ENCODE results near the gene EFCAB14.
"Not testable (repeated sequence)": the region's sequence is repeated elsewhere in the genome, so short reads cannot be mapped to it uniquely, and the experiment has no call there.

EFCAB14 gene

DNA sequence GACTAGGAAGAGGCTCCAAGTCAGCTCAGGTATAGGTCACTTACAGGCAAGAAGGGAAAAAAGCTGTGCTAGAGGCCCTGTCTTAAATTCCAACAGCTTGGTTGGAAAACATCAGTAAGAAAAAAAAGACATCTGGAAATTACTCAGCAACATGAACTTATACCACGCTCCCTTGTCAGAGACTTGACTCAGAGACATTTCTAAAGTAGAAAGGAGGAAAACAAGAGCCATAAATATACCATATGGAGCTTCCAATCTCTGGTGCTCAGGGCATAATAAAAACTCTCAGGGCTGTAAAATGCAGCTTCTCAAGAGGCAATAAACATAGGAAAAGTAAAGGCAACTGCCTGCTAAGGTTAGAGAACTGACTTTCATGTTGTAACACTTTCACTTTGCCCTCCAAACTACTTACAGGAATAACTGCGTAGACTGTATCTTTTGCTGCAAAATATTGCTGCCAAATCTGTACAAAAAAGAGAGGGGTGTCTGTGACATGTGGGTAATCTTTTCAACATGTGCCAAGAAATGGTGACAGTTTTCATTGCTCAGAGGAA, 65.4 kb downstream of the EFCAB14 start:
- no peak for DNase-seq (ENCODE audit: low spot score)

DNA sequence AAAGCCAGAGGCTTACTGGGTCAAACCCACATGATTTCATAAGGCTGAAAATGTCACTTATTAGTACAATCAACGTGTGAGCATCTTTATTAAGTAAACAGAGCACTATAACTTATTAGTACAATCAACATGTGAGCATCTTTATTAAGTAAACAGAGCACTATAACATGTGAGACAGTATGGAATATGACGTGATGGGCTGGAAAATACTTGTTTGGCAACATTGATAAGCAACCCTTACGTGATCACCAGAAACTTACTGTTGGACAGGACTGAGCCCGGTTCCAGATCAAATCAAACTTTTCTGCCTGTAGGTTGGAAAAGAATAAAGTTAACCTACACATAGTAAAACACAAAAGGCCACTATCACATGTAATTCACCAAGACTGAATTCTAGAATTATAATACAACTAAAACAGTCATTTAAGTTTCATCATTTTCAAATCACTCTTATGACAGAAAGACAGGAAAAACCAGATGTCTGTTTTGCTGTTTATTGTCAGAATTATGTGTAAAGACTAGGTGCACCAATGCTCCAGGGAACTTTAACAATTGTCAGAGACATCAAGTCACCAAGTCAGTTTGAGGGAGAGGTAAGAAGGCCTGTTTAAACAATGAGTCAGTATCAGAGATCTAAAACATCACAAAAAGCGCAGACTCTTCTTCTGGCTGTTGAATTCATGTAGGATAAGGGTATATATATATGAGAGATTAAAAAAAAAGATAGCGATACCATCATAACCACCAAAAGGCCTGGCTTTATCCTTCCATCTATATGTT, 66.4 kb downstream of the EFCAB14 start:
- DNase-seq (ENCODE audit: low spot score): no peak

DNA sequence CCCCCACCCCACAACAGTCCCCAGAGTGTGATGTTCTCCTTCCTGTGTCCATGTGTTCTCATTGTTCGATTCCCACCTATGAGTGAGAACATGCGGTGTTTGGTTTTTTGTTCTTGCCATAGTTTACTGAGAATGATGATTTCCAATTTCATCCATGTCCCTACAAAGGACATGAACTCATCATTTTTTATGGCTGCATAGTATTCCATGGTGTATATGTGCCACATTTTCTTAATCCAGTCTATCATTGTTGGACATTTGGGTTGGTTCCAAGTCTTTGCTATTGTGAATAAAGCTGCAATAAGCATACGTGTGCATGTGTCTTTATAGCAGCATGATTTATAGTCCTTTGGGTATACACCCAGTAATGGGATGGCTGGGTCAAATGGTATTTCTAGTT, 67.8 kb downstream of the EFCAB14 start:
- DNase-seq (ENCODE audit: low spot score): not testable (repeated sequence)

DNA sequence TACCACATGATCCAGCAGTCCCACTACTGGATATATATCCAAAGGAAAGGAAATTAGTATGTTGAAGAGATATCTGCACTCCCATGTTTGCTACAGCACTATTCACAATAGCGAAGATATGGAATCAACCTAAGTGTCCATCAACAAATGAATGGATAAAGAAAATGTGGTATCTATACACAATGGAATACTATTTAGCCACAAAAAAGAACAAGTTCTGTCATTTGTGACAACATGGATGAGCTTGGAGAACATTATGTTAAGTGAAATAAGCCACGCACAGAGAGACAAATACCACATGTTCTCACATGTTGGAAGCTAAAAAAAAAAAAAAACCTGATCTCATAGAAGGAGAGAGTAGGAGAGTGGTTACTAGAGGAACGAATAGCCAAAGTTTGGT, 68.4 kb downstream of the EFCAB14 start:
- DNase-seq (ENCODE audit: low spot score): no peak

DNA sequence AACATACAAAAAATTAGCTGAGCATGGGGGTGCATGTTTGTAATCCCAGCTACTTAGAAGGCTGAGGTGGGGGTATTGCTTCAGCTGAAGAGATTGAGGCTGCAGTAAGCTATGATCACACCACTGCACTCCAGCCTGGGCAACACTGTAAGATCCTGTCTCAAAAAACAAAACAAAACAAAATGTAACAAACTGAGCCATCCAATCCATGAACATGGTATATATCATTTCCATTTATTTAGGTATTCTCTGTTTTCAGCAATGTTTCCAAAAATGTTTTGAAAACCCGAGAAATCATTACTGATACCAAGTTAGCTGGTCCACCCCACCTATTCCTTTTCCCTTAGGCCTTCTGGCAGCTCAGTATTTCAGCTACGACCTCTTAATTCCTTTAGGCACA, 69.2 kb downstream of the EFCAB14 start:
- no peak for DNase-seq (ENCODE audit: low spot score)

DNA sequence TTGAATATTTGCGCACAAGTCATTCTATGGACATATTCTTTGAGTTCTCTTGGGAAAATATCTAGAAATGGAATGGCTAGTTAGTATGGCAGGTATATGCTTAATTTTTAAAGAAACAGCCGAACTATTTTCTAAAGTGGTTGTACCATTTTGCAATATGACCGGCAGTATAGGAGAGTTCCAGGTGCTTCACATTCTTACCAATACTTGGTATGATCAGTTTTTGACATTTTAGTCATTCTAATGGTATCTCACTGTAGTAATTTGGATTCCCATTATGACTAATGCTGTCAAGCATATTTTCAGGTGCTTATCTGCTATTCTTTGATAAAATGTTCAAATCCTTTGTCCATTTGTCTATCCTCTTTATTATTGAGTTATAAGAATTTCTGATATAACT, 71.3 kb downstream of the EFCAB14 start:
- no peak for DNase-seq (ENCODE audit: low spot score)

DNA sequence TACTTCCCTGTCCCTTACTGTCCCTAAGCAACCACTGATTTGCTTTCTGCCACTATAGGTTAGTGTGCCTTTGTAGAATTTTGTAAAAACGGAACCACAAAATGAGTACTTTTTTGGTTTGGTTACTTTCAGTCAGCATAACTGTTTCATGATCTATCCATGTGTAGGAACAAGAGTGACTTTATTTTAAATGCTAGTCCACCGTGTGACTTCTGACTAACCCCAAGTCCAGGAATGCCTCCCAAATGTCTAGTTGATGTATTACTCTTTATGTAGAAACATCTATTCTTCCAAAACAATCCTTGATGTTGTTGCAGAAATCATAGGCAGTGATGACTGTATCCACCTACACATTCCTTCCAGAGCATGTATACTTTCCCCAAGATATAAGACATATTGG, 72.1 kb downstream of the EFCAB14 start:
- no peak for DNase-seq (ENCODE audit: low spot score)

DNA sequence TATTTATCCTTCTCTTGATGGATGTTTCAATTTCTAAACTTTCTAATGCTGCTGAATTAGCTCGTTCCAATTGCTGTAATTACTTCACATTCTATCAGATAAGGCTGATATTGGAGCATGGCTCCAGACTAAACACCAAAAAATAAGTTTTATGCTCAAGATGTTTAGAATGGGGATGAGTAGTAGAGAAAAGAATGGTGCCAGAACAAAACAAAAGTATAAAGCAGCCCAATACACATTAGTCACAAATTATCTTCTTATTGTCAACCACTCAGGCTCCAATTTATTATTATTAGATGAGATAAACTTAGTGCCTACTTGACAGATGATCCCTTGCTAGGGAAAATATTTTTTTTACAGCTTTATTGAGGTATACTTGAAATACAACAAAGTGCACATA, 72.6 kb downstream of the EFCAB14 start:
- DNase-seq (ENCODE audit: low spot score): no peak

DNA sequence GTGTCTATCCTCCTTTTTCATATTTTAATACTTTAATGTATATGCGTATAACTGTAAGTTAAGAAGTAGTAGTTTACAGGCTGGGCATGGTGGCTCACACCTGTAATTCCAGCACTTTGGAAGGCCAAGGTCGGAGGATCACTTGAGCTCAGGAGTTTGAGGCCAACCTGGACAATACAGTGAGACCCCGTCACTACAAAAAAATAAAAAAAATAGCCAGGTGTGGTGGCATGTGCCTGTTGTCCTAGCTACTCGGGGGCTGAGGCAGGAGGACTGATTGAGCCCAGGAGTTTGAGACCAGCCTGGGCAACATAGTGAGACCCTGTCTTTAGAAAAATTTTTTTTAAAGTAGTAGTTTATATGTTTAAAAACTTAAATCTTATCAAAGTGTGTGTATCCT, 73.1 kb downstream of the EFCAB14 start:
- no peak for DNase-seq (ENCODE audit: low spot score)

DNA sequence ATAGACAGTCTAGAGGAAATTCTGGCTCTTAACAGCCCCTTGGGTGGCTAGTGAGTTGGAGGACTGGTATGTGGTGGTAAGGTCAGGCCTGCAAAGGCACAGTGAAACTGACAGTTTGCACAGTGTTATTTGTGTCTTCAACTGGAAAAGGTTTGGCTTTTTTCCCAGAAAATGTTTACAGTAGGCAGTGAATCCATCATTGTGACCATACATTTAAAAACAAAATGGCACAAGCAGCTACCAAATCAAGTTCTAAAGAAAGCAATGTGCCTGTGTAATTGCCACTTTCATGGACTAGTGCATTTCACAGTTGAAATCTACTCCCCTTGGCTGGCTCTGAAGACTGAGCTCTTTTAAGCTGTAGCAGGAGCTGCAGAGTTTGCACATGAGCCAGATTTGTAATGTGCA, 75.5 kb downstream of the EFCAB14 start:
- DNase-seq (ENCODE audit: low spot score): peak; percentile 48

DNA sequence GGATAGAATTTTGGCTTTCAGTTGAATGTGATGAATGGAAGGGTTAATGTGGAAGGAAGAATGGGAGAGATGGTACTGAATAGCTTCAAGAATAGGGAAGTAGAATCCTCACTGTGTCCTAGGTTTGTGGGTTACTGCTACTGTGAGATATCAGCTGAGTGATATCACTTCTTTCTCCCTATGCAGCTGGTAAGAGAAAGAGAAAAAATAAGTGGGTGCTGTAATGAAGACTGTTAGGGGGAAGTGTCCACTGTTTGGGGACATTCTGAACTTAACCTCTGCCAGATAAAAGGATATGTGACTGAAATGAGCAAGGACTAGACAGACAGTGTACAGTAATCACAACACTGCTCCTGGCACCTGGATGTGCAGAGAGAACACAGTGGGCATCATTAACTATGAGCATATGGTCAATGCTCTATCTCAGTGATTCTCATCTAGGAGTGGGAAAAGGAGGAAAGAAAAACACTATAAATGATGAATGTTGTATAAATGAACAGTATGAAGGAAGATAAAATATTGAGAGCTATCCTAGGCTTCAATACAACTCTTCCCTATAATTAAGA, 76.7 kb downstream of the EFCAB14 start:
- DNase-seq (ENCODE audit: low spot score): no peak

DNA sequence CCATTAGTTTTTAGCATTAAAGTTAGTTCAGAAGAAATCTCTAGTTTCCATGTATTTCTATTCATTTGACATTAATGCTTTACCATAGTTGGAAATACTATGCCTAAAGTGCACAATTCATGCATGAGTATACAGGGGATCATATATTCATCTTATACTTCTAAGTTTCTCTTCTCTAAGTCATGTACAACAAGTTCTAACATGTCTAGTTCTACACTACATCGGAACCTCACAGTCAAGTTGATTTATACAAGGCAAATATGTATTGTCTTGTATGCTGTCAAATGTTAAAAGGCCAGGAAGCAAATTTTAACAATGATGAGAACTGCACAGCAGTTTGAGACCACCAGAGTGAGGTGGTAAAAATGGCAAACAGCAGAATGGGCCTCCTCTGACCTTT, 79.4 kb downstream of the EFCAB14 start:
- DNase-seq (ENCODE audit: low spot score): no peak

DNA sequence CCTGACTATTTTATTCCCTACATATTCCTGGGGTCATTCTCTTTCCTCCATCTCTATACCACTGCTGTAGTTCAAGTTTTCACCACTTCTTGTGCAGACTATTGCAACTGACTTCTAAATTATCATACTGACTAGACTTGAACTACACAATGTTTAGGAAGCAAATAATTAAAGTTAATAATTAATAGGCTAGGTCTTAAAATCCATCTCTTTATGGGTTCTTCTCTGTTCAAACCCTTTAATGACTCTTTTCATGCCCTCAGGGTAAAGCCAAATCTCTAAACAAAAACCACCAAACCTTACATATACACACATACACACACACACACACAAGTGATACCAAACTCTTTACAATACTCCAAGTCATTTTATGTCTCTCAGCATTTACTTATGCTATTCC, 80.0 kb downstream of the EFCAB14 start:
- no peak for DNase-seq (ENCODE audit: low spot score)

DNA sequence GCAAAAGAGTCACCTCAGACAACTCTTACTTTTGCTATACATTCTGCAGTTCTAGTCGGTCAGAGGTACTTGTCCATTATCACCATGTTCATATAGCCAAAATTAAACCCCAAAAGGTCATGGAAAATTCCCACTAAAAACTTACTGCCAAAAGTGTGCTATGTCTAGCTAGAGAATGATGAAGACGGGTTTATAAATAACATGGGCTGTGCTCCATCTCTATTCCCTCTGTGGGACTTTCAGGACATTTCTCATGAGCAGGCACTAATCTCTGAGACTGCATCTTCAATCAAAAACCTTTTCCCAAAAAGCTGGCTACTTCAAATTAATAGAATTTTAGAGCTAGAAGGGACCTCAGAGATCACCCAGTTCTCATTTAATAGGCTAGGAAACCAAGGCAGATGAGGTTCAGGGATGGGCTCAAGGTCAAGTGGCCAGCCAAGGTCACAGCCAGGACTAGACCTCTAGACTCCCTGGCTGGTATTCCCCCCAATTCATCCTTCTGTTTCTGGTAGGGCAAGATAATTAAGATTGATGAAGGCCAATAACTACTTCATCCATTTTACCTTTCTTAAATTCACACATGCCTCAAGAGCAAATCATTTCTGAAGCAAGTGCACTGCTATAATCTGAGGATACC, 81.3 kb downstream of the EFCAB14 start:
- DNase-seq (ENCODE audit: low spot score): no peak

DNA sequence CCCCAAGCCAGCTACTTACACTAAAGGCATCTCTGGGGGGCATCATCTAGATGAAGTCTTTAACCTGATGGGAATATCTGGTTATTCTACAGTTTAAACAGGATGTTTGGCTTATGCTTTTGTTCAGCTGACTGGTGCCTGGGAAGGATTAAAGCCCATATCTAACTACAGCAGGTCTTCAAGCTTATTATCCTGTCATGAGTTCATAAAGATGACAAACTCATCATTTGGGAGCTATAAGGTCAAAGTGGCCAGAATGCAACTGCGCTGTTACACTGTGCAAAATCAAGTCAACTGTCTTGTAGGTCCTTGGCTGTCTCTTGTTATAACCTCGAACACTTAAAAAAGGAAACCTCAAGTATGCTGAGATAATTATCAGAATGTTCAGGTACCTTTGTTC, 83.7 kb downstream of the EFCAB14 start:
- DNase-seq (ENCODE audit: low spot score): no peak

DNA sequence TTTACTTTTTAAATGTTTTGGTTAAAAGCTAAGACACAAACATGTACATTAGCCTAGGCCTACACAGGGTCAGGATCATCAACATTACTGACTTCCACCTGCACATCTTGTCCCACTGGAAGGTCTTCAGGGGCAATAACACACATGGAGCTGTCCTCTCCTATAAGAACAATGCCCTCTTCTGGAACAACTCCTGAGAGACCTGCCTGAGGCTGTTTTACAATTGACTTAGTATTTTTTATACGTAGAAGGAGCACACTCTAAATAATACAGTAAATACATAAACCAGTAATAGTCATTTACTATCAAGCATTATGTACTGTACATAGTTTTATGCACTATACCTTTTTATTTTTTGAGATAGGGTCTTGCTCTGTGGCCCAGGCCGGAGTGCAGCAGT, 88.2 kb downstream of the EFCAB14 start:
- no peak for DNase-seq (ENCODE audit: low spot score)
